ENCODE results near the gene HCN2. TPM values are rescaled to one million over a fixed set of nuclear protein-coding genes. Genes with fewer than 3 reads are reported as not detected.

Gene HCN2
- total and polyA plus RNA-seq, 9 of the 15 experiments (the other 6 are each of a cell fraction or from before 2014, with no cell fraction given), result 0.29 to 4.2 (median 0.82) TPM; not detected in 2

- TF ChIP-seq HMGXB4 (CRISPR knock-in tag; IDR thresholded peaks at IDR 0.05), result no peak
- TF ChIP-seq TFAM (CRISPR knock-in tag; conservative IDR thresholded peaks at IDR 0.05), result no peak
- TF ChIP-seq CBFA2T2 (conservative IDR thresholded peaks at IDR 0.05), result no peak
- TF ChIP-seq GABPB1 (CRISPR knock-in tag; IDR thresholded peaks at IDR 0.05), result no peak
- no peak for TF ChIP-seq TSC22D4 (tag; IDR thresholded peaks at IDR 0.05)
- no peak for TF ChIP-seq RBBP5 (IDR thresholded peaks at IDR 0.05; ENCODE audit: borderline replicate concordance, insufficient read depth, low read length, poor library complexity, severe bottlenecking)
- no peak for TF ChIP-seq TAF7 (tag; IDR thresholded peaks at IDR 0.05)
- TF ChIP-seq SUPT5H (IDR thresholded peaks at IDR 0.05), result 0 out of 2 replicates have a peak, but pooled peaks have one; percentile 2
- TF ChIP-seq ZBTB2 (IDR thresholded peaks at IDR 0.05), result no peak
- TF ChIP-seq ZZZ3 (IDR thresholded peaks at IDR 0.05), result no peak
- no peak for TF ChIP-seq ZNF436 (CRISPR knock-in tag; IDR thresholded peaks at IDR 0.05)
- TF ChIP-seq NCOA2 (IDR thresholded peaks at IDR 0.05; ENCODE audit: partially characterized antibody in 2 of 2), result no peak
- no peak for TF ChIP-seq ZNF609 (CRISPR knock-in tag; IDR thresholded peaks at IDR 0.05; ENCODE audit: borderline replicate concordance)
- no peak for TF ChIP-seq ATF1 (CRISPR knock-in tag; IDR thresholded peaks at IDR 0.05)
- peak; percentile 62 for TF ChIP-seq ATF1 (tag; IDR thresholded peaks at IDR 0.05)
- TF ChIP-seq AFF4 (CRISPR knock-in tag; IDR thresholded peaks at IDR 0.05), result 0 out of 2 replicates have a peak, but pooled peaks have one; percentile 7
Measured at GRCh38 chr19:556611-557382, 32.9 kb upstream of the HCN2 start (continued).
